Activated CD8-positive, alpha-beta memory T cell treated with anti-CD3 and anti-CD28 coated beads for 4 hours (primary cell): Measurements from ENCODE around the gene GPX4.

Experiments
- DNase-seq, 2 donors: peaks; one replicate each; pipeline ENCODE4 v3.0.0-alpha.2; 2020; ENCODE audit warnings: low read depth in 2 of 2

The GPX4 gene

DNA sequence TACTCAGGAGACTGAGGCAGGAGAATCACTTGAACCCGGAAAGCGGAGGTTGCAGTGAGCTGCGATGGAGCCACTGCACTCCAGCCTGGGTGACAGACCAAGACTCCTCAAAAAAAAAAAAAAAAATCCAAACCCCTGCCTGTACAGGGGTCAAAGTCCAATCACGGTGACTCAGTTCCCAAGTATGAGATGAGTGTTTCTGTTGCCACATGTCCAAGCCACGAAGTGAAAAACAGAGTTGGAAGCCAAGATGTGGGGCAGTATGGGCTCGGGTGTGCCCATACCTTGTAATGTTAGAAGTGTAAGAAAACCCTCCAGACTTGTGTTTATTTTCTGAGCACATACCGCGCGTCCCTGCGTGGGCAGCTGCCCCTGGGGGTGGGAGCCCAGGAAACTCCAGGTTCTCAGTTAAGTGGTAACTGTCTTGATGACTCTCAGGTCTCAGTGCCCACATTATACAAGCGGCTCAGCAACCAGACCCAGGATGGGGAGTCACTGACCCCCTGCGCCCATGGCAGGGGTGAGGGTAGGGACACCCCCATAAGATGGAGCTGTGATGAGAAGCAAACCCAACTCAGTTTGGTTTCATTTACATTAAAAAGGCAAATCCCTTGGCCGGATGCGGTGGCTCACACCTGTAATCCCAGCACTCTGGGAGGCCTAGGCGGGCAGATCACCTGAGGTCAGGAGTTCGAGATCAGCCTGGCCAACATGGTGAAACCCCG is 1.2 kb upstream of the GPX4 start:
- DNase-seq: peak; percentile 43 to 45

DNA sequence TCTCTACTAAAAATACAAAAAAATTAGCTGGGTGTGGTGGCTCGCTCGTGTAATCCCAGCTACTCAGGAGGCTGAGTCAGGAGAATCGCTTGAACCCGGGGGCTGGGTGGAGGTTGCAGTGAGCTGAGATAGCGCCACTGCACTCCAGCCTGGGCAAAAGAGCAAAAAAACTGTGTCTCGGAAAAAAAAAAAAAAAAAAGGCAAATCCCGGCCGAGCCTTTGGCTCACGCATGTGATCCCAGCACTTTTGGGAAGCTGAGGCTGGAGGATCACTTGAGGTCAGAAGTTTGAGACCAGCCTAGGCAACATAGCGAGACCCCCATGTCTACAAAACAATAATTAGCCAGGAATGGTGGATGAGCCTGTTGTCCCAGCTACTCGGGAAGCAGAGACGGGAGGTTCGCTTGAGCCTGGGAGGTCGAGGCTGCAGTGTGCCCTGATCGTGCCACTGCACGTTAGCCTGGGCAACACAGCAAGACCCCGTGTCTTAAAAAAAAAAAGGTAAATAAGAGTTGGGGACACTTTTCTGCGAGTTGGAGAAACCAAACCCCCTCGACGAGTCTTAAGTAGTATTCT is 574 bp upstream of the GPX4 start:
- DNase-seq: no peak

- DNase-seq: peak; percentile 52 to 61
These were observed 665 bp downstream of the GPX4 start for GRCh38 chr19:1104311-1105007.

- DNase-seq: no peak
These were observed 1.4 kb downstream of the GPX4 start for GRCh38 chr19:1105008-1105872.

- DNase-seq: no peak
These were observed 2.4 kb downstream of the GPX4 start for GRCh38 chr19:1105873-1106840.

GRCh38 chr19:1106841-1107660 is 3.3 kb downstream of the GPX4 start:
- DNase-seq: no peak

- DNase-seq: no peak
These were observed 4.0 kb downstream of the GPX4 start for GRCh38 chr19:1107661-1108261.

GRCh38 chr19:1108291-1109031 is 4.7 kb downstream of the GPX4 start:
- DNase-seq: no peak

- no peak for DNase-seq
These were observed 5.3 kb downstream of the GPX4 start for GRCh38 chr19:1109032-1109551.

- no peak for DNase-seq
These were observed 6.2 kb downstream of the GPX4 start for GRCh38 chr19:1109697-1110671.

- no peak for DNase-seq
These were observed 7.2 kb downstream of the GPX4 start for GRCh38 chr19:1110809-1111640.

DNA sequence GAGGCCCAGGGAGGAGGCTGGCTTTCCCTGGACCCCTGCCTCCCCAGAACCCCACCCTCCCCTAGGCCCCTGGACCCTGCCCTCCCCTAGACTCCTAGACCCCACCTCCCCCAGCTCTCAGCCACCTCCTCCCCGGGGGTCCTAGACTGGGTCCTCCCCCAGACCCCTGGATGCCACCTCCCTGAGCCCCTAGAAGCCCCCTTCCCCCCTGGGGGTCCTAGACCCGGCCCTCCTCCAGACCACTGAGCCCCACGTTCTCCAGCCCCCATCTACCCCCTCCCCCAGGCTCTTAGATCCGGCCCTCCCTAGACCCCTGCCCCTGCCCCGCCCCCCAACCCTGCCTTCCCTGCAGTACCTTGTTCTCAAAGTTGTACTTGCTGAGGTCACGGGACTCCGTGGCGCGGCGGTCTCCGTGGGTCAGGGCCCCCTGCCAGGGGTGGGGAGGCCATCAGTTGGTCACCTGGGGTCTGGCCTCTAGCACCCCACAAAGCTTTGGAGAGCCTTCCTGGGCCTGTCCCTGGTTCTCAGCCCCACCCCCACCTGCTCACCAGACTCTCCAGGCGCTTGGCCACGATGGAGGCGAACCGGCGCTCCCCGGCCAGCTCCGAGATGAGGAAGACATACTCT is 8.0 kb downstream of the GPX4 start:
- no peak for DNase-seq

GRCh38 chr19:1112268-1113029 is 8.7 kb downstream of the GPX4 start:
- no peak for DNase-seq

DNA sequence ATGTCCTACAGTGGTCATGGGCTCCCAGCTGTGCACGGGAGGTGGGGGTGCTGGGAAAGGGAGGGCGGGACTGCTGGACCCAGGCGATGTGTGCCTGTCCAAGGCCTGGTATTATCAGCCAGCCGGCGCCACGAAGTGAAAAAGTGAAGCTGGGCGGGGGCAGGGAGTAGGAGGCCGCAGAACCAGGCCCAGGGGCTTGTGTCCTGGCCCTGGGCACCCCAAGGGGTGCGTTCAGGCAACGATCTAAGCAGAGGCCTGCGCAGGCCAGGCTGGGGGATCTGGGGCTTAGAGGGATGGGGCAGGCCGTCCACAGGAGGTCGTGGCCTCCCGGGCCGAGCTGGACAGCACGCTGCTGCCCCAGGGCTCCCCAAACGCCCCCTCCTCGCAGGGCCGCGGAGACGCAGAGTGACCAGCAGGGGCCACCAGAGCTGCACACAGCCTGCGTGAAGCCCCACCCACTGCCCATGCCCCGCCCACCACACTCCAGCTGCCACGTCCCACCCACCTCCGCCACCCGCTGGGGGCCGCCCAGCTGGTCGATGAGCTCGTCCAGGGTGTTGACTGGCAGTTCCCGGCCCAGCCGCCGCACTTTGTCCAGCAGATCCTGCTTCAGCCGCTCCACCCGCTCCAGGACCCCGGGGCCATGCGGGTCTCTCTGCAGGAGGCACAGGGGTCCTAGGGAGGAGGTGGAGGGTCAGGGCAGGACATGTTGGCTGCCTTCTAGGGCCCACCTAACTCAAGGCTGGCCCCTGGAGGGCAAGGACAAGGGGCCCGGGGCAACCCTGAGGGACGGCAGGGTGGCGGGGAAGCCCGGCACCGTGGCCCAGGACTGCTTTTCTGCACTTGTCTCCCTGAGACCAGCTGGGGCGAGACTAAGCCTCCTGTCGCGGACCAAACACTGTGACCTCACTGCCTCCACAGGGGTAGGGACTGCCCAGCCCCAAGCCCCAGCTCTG is 9.5 kb downstream of the GPX4 start:
- DNase-seq: peak; percentile 71 to 75
